ENCODE results near the gene CCNB1. TPM values are rescaled to one million over a fixed set of nuclear protein-coding genes. Genes with fewer than 3 reads are reported as not detected.
A peak's percentile ranks its signal among the peaks of the same experiment; 100 is the strongest.

The CCNB1 gene
- total RNA-seq, 2 donors from 2014 or later: 196 to 260 TPM

GRCh38 chr5:69148981-69149675, 17.8 kb upstream of the CCNB1 start:
- no peak overlapping the region for H3K27ac Mint-ChIP-seq
- no peak overlapping the region for H3K4me3 Mint-ChIP-seq
- Histone ChIP-seq H3K4me1 (ENCODE audit: control insufficient read depth, insufficient read depth, low read length) (peaks cover 6% of the 10 kb centered on the region), H3K4me3 (ENCODE audit: low read length) (no peak overlapping the region), H3K27me3 (ENCODE audit: control insufficient read depth, insufficient read depth, low read length, poor library complexity, severe bottlenecking) (no peaks in the 10 kb centered on the region), H3K9me3 (ENCODE audit: control insufficient read depth, low read length) (no peaks in the 10 kb centered on the region), H3K9ac (ENCODE audit: extremely low read depth, low read length, poor library complexity, severe bottlenecking) (no peak overlapping the region), H3K36me3 (ENCODE audit: control insufficient read depth, insufficient read depth, low read length) (no peaks in the 10 kb centered on the region), H3K27ac (ENCODE audit: low read depth, low read length) (no peak overlapping the region)
- no peaks in the 10 kb centered on the region for H3K36me3 Mint-ChIP-seq (ENCODE audit: low read depth)
- H3K27me3 Mint-ChIP-seq (ENCODE audit: insufficient read depth): no peaks in the 10 kb centered on the region
- H3K4me1 Mint-ChIP-seq: peaks cover 9% of the 10 kb centered on the region
- no peaks in the 10 kb centered on the region for H3K9me3 Mint-ChIP-seq
- no peak for TF ChIP-seq CTCF (conservative IDR thresholded peaks at IDR 0.05)
- peak; percentile 10 for DNase-seq
- WGBS, 2 experiments (ENCODE audit: insufficient coverage in 1 of 2, insufficient read length in 1 of 2): 95 to 96% methylated on average over 2 of the region's 2 CpGs

GRCh38 chr5:69149676-69150010, 17.3 kb upstream of the CCNB1 start:
- Histone ChIP-seq H3K9me3 (ENCODE audit: control insufficient read depth, low read length) (no peaks in the 10 kb centered on the region), H3K9ac (ENCODE audit: extremely low read depth, low read length, poor library complexity, severe bottlenecking) (no peak overlapping the region), H3K27ac (ENCODE audit: low read depth, low read length) (no peak overlapping the region), H3K4me1 (ENCODE audit: control insufficient read depth, insufficient read depth, low read length) (peaks cover 6% of the 10 kb centered on the region), H3K36me3 (ENCODE audit: control insufficient read depth, insufficient read depth, low read length) (no peaks in the 10 kb centered on the region), H3K4me3 (ENCODE audit: low read length) (no peak overlapping the region), H3K27me3 (ENCODE audit: control insufficient read depth, insufficient read depth, low read length, poor library complexity, severe bottlenecking) (no peaks in the 10 kb centered on the region)
- TF ChIP-seq CTCF (conservative IDR thresholded peaks at IDR 0.05): no peak
- Mint-ChIP-seq H3K36me3 (ENCODE audit: low read depth) (no peaks in the 10 kb centered on the region), H3K9me3 (no peaks in the 10 kb centered on the region), H3K4me3 (no peak overlapping the region), H3K4me1 (peaks cover 9% of the 10 kb centered on the region), H3K27ac (no peak overlapping the region), H3K27me3 (ENCODE audit: insufficient read depth) (no peaks in the 10 kb centered on the region)
- 90 to 94% methylated on average over 5 of the region's 5 CpGs for WGBS, 2 experiments (ENCODE audit: insufficient coverage in 1 of 2, insufficient read length in 1 of 2)
- peak; percentile 35 for DNase-seq

GRCh38 chr5:69152731-69153130, 14.2 kb upstream of the CCNB1 start:
- H3K9ac ChIP-seq (ENCODE audit: extremely low read depth, low read length, poor library complexity, severe bottlenecking): no peak overlapping the region
- TF ChIP-seq CTCF (conservative IDR thresholded peaks at IDR 0.05): no peak
- H3K36me3 ChIP-seq (ENCODE audit: control insufficient read depth, insufficient read depth, low read length): no peaks in the 10 kb centered on the region
- Mint-ChIP-seq H3K4me3 (no peak overlapping the region), H3K27ac (no peak overlapping the region), H3K4me1 (peaks cover 9% of the 10 kb centered on the region), H3K9me3 (no peaks in the 10 kb centered on the region), H3K36me3 (ENCODE audit: low read depth) (no peaks in the 10 kb centered on the region), H3K27me3 (ENCODE audit: insufficient read depth) (no peaks in the 10 kb centered on the region)
- peaks cover 6% of the 10 kb centered on the region for H3K4me1 ChIP-seq (ENCODE audit: control insufficient read depth, insufficient read depth, low read length)
- no peaks in the 10 kb centered on the region for H3K9me3 ChIP-seq (ENCODE audit: control insufficient read depth, low read length)
- H3K27me3 ChIP-seq (ENCODE audit: control insufficient read depth, insufficient read depth, low read length, poor library complexity, severe bottlenecking): no peaks in the 10 kb centered on the region
- H3K27ac ChIP-seq (ENCODE audit: low read depth, low read length): no peak overlapping the region
- 89 to 93% methylated on average over 3 of the region's 3 CpGs for WGBS, 2 experiments (ENCODE audit: insufficient coverage in 1 of 2, insufficient read length in 1 of 2)
- DNase-seq: peak; percentile 5
- no peak overlapping the region for H3K4me3 ChIP-seq (ENCODE audit: low read length)

All from endodermal cell (in vitro differentiated cells).